OCI-LY3 (cell line): ENCODE data around the gene DIPK1B.

Source experiments
- CTCF ChIP-seq: fragments of 200-600, 300-600 bp; sonication (generic); IDR thresholded peaks from 2 replicates; pipeline ENCODE4 v1.5.1; 2014; ENCODE audit warnings: antibody characterized with exemption, low read length, low read depth
- EZH2phosphoT487 ChIP-seq: fragments of 200-600 bp; shearing (Covaris generic); IDR thresholded peaks from 2 replicates; pipeline ENCODE4 v1.6.1; 2018; ENCODE audit warnings: antibody characterized with exemption, mixed run types, low read depth

GRCh38 chr9:136742591-136743391 is 30.4 kb downstream of the DIPK1B start, which contains the start of gene LCN10:
- TF ChIP-seq CTCF (peak; percentile 21; the same call in 1 of the 2 replicates), EZH2phosphoT487 (no peak)
